Measurements from ENCODE around the gene LSR. TPM values are rescaled to one million over a fixed set of nuclear protein-coding genes. Genes with fewer than 3 reads are reported as not detected.

The LSR gene
- total and polyA plus RNA-seq, 2 donors (not counting 1 experiment from before 2014, with no cell fraction given), result 37.2 to 45.3 TPM

DNA sequence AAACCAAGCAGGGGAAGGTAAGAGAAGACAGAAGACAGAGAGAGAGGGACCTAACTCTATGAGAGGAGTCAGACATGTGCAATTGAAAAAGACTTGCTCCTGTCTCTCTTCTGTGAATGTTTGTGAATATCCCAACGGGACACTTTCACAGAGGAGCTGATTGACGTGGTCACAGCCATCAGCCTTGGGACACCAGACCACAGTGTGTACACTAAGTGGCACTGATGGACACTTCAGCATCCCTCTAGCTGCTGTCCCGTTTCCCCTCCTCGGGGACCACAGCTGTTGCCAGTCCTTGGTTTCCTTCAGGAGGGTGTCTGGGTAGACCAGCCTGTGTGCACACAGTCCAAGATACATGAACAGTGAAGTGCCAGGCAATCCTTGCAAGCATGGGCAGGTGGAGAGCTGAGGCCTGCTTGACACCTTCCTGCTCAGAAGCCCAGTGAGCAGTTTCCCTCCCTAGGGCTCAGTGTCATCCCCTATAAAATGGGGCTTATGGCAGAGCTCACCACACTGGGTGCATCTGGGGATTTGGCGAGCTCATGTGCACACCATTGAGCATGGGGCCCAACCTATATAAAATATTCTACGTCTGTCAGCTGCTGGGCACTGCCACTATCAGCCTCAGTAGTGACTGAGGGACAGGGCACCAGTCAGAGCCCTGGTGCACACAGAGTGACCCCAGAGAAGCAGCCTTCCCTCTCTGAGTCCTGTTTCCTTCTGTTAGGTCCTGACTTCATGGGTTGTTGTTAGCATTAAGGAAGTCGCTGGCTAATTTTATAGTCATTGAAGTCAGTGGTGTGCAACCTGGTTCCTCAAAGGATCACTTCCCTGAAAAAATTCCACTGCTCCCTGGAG lies 15.7 kb downstream of the LSR start:
- Mint-ChIP-seq H3K4me1 (peaks cover 40% of the 10 kb centered on the region), H3K9me3 (ENCODE audit: insufficient read depth) (no peaks in the 10 kb centered on the region), H3K4me3 (peak overlapping the region; percentile 37), H3K27ac (peak overlapping the region; percentile 91), H3K27me3 (no peaks in the 10 kb centered on the region)
- Histone ChIP-seq H3K9me3 (ENCODE audit: control extremely low read depth in 1 of 3, control insufficient read depth in 2 of 3, insufficient read depth in 1 of 3, low read length in 2 of 3) (no peaks in the 10 kb centered on the region), H3K27me3 (replicated peaks in 1 of 4; ENCODE audit: control extremely low read depth in 1 of 4, control insufficient read depth in 3 of 4, insufficient read depth in 4 of 4, low read length in 3 of 4) (no peaks in the 10 kb centered on the region), H3K4me2 (replicated peaks; ENCODE audit: low read depth, low read length, poor library complexity, severe bottlenecking) (peak overlapping the region; percentile 31), H2AFZ (ENCODE audit: insufficient read depth, low read depth, low read length, poor library complexity, severe bottlenecking) (no peak overlapping the region), H3K4me1 (ENCODE audit: control insufficient read depth in 2 of 2, insufficient read depth in 2 of 2, low read length in 2 of 2) (peaks cover 22 to 36% of the 10 kb centered on the region in 2 donors), H3K79me2 (ENCODE audit: control insufficient read depth, insufficient read depth, low read length) (peaks cover 13% of the 10 kb centered on the region), H4K20me1 (ENCODE audit: control insufficient read depth, insufficient read depth, low read length, poor library complexity, severe bottlenecking) (peaks cover 14% of the 10 kb centered on the region), H3K36me3 (replicated peaks in 1 of 2; ENCODE audit: control extremely low read depth in 1 of 2, control insufficient read depth in 1 of 2, extremely low read depth in 1 of 2, insufficient read depth in 2 of 2, low read length in 1 of 2) (peaks cover 0 to 6% of the 10 kb centered on the region in 2 experiments), H3K27ac (ENCODE audit: low read length in 2 of 2) (peak overlapping the region in 1 of 2 donors; percentile 51), H3K9ac (ENCODE audit: low read length) (no peak overlapping the region), H3K4me3 (ENCODE audit: control extremely low read depth in 1 of 5, extremely low read depth in 1 of 5, insufficient read depth in 1 of 5, low read depth in 2 of 5, low read length in 4 of 5) (no peak overlapping the region)
- POLR2A ChIA-PET, result interaction anchor here (0.6 to 1.6 kb wide), 5 partner anchors 8 to 636 kb away, joined by 3 to 20 read pairs (median 7); partner anchors contain the start of gene NFKBID
- ATAC-seq (ENCODE audit: low read depth) (no peak), DNase-seq (peak; percentile 50)
- intact Hi-C loops (cut with micrococcal nuclease), result loop anchor here (5.0 kb wide), 1 partner anchor 197 kb away; no protein-coding TSS in a partner anchor
- TF ChIP-seq, protein P1, sequence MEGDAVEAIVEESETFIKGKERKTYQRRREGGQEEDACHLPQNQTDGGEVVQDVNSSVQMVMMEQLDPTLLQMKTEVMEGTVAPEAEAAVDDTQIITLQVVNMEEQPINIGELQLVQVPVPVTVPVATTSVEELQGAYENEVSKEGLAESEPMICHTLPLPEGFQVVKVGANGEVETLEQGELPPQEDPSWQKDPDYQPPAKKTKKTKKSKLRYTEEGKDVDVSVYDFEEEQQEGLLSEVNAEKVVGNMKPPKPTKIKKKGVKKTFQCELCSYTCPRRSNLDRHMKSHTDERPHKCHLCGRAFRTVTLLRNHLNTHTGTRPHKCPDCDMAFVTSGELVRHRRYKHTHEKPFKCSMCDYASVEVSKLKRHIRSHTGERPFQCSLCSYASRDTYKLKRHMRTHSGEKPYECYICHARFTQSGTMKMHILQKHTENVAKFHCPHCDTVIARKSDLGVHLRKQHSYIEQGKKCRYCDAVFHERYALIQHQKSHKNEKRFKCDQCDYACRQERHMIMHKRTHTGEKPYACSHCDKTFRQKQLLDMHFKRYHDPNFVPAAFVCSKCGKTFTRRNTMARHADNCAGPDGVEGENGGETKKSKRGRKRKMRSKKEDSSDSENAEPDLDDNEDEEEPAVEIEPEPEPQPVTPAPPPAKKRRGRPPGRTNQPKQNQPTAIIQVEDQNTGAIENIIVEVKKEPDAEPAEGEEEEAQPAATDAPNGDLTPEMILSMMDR (IDR thresholded peaks at IDR 0.05), result no peak
- TF ChIP-seq EZH2 (IDR thresholded peaks at IDR 0.05; ENCODE audit: borderline replicate concordance, insufficient read depth, low read depth, low read length, poor library complexity, severe bottlenecking), result no peak
- CTCF ChIA-PET, result interaction anchor here (0.6 to 2.2 kb wide), 12 partner anchors 13 to 231 kb away, joined by 3 to 7 read pairs (median 4); no protein-coding TSS in a partner anchor
- WGBS (ENCODE audit: insufficient coverage), result 79% methylated on average over 6 of the region's 7 CpGs
